Measurements from ENCODE around the gene RAD9A. TPM values are rescaled to one million over a fixed set of nuclear protein-coding genes. Genes with fewer than 3 reads are reported as not detected.

Gene RAD9A
- total and polyA plus RNA-seq, 2 experiments from 2014 or later = 13.9 to 17.0 TPM

DNA sequence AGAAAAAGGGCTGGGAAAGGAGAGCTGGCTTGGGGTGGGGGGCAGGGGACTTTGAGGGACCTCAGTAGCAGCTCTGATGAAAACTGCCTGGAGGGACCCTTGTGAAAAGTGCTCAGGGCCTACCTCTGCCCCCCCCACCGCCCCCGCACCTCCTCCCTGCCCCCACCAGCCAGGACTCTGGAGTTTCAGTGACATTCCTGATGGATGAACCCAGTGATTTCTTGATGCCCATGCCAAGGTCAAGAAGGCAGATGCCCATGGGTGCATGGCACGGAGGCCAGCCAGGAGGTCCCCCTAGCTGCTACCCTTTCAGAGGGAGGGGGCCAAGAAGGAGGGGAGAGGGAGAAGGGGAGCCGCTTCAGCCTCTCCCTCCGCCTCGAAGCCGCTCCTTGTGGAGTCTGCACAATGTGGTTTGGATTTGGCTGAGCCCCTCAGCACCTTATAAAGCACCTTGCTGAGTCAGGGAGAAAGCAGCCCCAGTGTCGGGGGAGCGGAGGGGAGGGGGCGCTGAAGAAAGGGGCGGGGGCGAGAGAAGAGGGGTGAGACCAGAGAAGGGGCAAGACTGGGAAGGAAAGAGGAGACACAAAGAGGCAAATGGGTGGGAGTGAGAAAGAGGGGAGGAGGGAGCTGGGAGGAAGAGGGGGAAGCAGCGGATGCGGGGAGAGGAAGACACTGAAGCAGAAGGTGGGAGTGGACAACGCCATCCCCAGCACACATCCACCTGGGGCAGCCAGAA is 16.3 kb upstream of the RAD9A start:
- Histone ChIP-seq H3K27ac (ENCODE audit: low read depth) (no peak overlapping the region), H3K36me3 (ENCODE audit: insufficient read depth) (no peaks in the 10 kb centered on the region), H3K79me2 (replicated peaks; ENCODE audit: insufficient read depth) (no peaks in the 10 kb centered on the region), H3K9me2 (ENCODE audit: insufficient read depth) (no peaks in the 10 kb centered on the region), H3K4me1 (ENCODE audit: insufficient read depth) (peaks cover 37% of the 10 kb centered on the region), H3K4me3 (peak overlapping the region; percentile 59), H2AFZ (peak overlapping the region; percentile 96), H3F3A (replicated peaks; ENCODE audit: low read depth) (peaks cover 4% of the 10 kb centered on the region; the same call in 1 of the 2 replicates), H3K4me2 (peak overlapping the region; percentile 88), H3K27me3 (ENCODE audit: insufficient read depth) (peaks cover 78% of the 10 kb centered on the region), H4K20me1 (replicated peaks; ENCODE audit: insufficient read depth) (no peaks in the 10 kb centered on the region)
- peak; percentile 64 for DNase-seq (ENCODE audit: low spot score)
- TF ChIP-seq ZNF331 (CRISPR knock-in tag; IDR thresholded peaks at IDR 0.05; ENCODE audit: low read depth) (no peak), EZH2phosphoT487 (IDR thresholded peaks at IDR 0.05; ENCODE audit: unreplicated experiment) (no peak), EZH2 (IDR thresholded peaks at IDR 0.05; ENCODE audit: low read depth, unreplicated experiment) (peak; percentile 71), POLR2AphosphoS5 (IDR thresholded peaks at IDR 0.05; ENCODE audit: low read depth) (0 out of 2 replicates have a peak, but pooled peaks have one; percentile 17)
- TF ChIP-seq, protein P1, sequence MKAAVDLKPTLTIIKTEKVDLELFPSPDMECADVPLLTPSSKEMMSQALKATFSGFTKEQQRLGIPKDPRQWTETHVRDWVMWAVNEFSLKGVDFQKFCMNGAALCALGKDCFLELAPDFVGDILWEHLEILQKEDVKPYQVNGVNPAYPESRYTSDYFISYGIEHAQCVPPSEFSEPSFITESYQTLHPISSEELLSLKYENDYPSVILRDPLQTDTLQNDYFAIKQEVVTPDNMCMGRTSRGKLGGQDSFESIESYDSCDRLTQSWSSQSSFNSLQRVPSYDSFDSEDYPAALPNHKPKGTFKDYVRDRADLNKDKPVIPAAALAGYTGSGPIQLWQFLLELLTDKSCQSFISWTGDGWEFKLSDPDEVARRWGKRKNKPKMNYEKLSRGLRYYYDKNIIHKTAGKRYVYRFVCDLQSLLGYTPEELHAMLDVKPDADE (IDR thresholded peaks at IDR 0.05) = 0 out of 2 replicates have a peak, but pooled peaks have one; percentile 29
- TF ChIP-seq, protein P2, sequence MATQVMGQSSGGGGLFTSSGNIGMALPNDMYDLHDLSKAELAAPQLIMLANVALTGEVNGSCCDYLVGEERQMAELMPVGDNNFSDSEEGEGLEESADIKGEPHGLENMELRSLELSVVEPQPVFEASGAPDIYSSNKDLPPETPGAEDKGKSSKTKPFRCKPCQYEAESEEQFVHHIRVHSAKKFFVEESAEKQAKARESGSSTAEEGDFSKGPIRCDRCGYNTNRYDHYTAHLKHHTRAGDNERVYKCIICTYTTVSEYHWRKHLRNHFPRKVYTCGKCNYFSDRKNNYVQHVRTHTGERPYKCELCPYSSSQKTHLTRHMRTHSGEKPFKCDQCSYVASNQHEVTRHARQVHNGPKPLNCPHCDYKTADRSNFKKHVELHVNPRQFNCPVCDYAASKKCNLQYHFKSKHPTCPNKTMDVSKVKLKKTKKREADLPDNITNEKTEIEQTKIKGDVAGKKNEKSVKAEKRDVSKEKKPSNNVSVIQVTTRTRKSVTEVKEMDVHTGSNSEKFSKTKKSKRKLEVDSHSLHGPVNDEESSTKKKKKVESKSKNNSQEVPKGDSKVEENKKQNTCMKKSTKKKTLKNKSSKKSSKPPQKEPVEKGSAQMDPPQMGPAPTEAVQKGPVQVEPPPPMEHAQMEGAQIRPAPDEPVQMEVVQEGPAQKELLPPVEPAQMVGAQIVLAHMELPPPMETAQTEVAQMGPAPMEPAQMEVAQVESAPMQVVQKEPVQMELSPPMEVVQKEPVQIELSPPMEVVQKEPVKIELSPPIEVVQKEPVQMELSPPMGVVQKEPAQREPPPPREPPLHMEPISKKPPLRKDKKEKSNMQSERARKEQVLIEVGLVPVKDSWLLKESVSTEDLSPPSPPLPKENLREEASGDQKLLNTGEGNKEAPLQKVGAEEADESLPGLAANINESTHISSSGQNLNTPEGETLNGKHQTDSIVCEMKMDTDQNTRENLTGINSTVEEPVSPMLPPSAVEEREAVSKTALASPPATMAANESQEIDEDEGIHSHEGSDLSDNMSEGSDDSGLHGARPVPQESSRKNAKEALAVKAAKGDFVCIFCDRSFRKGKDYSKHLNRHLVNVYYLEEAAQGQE (IDR thresholded peaks at IDR 0.05; ENCODE audit: unreplicated experiment) = peak; percentile 6
- H3K36me3 Mint-ChIP-seq (ENCODE audit: low read depth) = no peaks in the 10 kb centered on the region
- peaks cover 41% of the 10 kb centered on the region for H3K27me3 Mint-ChIP-seq (ENCODE audit: insufficient read depth, low read depth, poor library complexity)
- H3K27ac Mint-ChIP-seq = no peak overlapping the region
- H3K4me3 Mint-ChIP-seq = peak overlapping the region; percentile 80
- no peaks in the 10 kb centered on the region for H3K9me3 Mint-ChIP-seq
- peak; percentile 3 for ATAC-seq
- peaks cover 48% of the 10 kb centered on the region for H3K4me1 Mint-ChIP-seq

DNA sequence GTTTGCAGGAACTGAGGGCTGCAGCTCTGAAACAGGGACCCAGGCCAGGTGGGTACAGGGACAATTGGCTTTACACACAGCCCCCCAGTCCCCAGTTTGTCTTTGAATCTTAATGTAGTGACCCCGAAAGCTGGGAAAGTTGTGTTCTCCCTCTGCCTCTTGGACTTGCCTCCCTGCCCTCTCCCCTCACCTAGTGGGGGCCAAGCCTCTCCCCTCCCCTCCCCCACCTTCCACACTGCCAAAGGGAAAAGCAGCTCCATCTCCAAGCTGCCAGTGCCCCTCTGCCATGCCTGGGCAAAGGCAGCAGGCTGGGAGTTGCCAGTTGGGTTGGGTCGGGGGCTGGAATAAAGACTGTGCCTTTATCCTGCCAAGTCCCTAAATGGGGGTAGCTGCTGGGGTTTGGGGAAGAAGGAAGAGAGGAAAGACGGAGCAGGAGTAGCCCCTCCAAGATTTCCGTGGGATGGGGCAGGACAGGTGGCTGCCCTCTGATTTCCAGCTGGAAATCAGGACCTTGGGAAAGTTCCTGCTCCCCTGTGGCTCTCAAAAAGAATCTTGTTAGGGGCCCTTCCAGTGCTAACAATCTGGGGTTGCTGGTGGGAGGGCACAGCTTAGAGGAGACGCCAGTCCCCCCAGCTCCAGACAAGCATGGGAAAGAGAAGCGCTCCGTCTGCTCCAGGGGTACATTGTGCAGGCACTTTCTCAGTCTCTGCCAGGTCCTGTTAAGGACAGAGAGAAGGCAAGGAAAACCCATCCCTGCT is 15.5 kb upstream of the RAD9A start:
- peak overlapping the region; percentile 59 for H3K4me3 ChIP-seq
- TF ChIP-seq POLR2AphosphoS5 (IDR thresholded peaks at IDR 0.05; ENCODE audit: low read depth) = no peak
- TF ChIP-seq ZNF331 (CRISPR knock-in tag; IDR thresholded peaks at IDR 0.05; ENCODE audit: low read depth) = no peak
- no peak for TF ChIP-seq JUNB (IDR thresholded peaks at IDR 0.05; ENCODE audit: unreplicated experiment)
- TF ChIP-seq EZH2 (IDR thresholded peaks at IDR 0.05; ENCODE audit: low read depth, unreplicated experiment) = peak; percentile 5
- TF ChIP-seq, protein P2 (IDR thresholded peaks at IDR 0.05; ENCODE audit: unreplicated experiment) = no peak
- H3K27me3 Mint-ChIP-seq (ENCODE audit: insufficient read depth, low read depth, poor library complexity) = peaks cover 36% of the 10 kb centered on the region
- no peak for ATAC-seq
- H3K4me1 ChIP-seq (ENCODE audit: insufficient read depth) = peaks cover 29% of the 10 kb centered on the region
- H3K9me2 ChIP-seq (ENCODE audit: insufficient read depth) = no peaks in the 10 kb centered on the region
- H3K9me3 Mint-ChIP-seq = no peaks in the 10 kb centered on the region
- H3K4me1 Mint-ChIP-seq = peaks cover 46% of the 10 kb centered on the region
- no peaks in the 10 kb centered on the region for H3K36me3 ChIP-seq (ENCODE audit: insufficient read depth)
- H3K4me2 ChIP-seq = peak overlapping the region; percentile 88
- no peaks in the 10 kb centered on the region for H3K36me3 Mint-ChIP-seq (ENCODE audit: low read depth)
- peak; percentile 28 for DNase-seq (ENCODE audit: low spot score)
- peaks cover 70% of the 10 kb centered on the region for H3K27me3 ChIP-seq (ENCODE audit: insufficient read depth)
- no peaks in the 10 kb centered on the region for H3K79me2 ChIP-seq (replicated peaks; ENCODE audit: insufficient read depth)
- H3F3A ChIP-seq (replicated peaks; ENCODE audit: low read depth) = peaks cover 2% of the 10 kb centered on the region; the same call in 1 of the 2 replicates
- H3K27ac Mint-ChIP-seq = no peak overlapping the region
- H4K20me1 ChIP-seq (replicated peaks; ENCODE audit: insufficient read depth) = no peaks in the 10 kb centered on the region
- peak overlapping the region; percentile 96 for H2AFZ ChIP-seq
- peak overlapping the region; percentile 80 for H3K4me3 Mint-ChIP-seq
- no peak overlapping the region for H3K27ac ChIP-seq (ENCODE audit: low read depth)

All from GM23338 (cell line).